HT1080 (cell line): Measurements from ENCODE around the gene DYNLL2. TPM values are rescaled to one million over a fixed set of nuclear protein-coding genes. Genes with fewer than 3 reads are reported as not detected.
"Not testable (repeated sequence)": the region's sequence is repeated elsewhere in the genome, so short reads cannot be mapped to it uniquely, and the experiment has no call there.

Experiments
- DNase-seq: peaks from one replicate; pipeline ENCODE4 v3.0.0-alpha.2; 2015; ENCODE audit warnings: low read depth
- total RNA-seq: library from RNA; depleted of rRNA; stranded (reverse); fragments of >200 nt; shearing (Covaris generic); gene quantifications from 2 replicates; pipeline ENCODE4 v1.2.3, GENCODE V29; 2014

Gene DYNLL2
- total RNA-seq, 1 experiment from 2014 or later = 20.0 TPM

- DNase-seq = not testable (repeated sequence)
Measured at GRCh38 chr17:58101898-58102297, 18.7 kb downstream of the DYNLL2 start.

- DNase-seq = no peak
Measured at GRCh38 chr17:58105093-58105492, 21.9 kb downstream of the DYNLL2 start.

GRCh38 chr17:58107306-58107705 lies 24.1 kb downstream of the DYNLL2 start:
- DNase-seq = no peak

GRCh38 chr17:58109197-58109596 lies 26.0 kb downstream of the DYNLL2 start:
- DNase-seq = no peak

GRCh38 chr17:58110012-58110411 lies 26.8 kb downstream of the DYNLL2 start:
- no peak for DNase-seq

GRCh38 chr17:58111676-58112075 lies 28.5 kb downstream of the DYNLL2 start:
- no peak for DNase-seq

GRCh38 chr17:58112970-58113631 lies 29.9 kb downstream of the DYNLL2 start:
- DNase-seq = peak; percentile 43

GRCh38 chr17:58113947-58114346 lies 30.7 kb downstream of the DYNLL2 start:
- no peak for DNase-seq

GRCh38 chr17:58117382-58117781 lies 34.2 kb downstream of the DYNLL2 start:
- no peak for DNase-seq

- no peak for DNase-seq
Measured at GRCh38 chr17:58119491-58119890, 36.3 kb downstream of the DYNLL2 start.

GRCh38 chr17:58120195-58120822 lies 37.1 kb downstream of the DYNLL2 start:
- DNase-seq = peak; percentile 32

- DNase-seq = peak; percentile 32
Measured at GRCh38 chr17:58121925-58122324, 38.7 kb downstream of the DYNLL2 start.

GRCh38 chr17:58127846-58128245 lies 44.6 kb downstream of the DYNLL2 start:
- DNase-seq = no peak

GRCh38 chr17:58132697-58133096 lies 49.5 kb downstream of the DYNLL2 start:
- not testable (repeated sequence) for DNase-seq

- DNase-seq = no peak
Measured at GRCh38 chr17:58136669-58137279, 53.6 kb downstream of the DYNLL2 start.

GRCh38 chr17:58141505-58141904 lies 58.3 kb downstream of the DYNLL2 start:
- no peak for DNase-seq

- DNase-seq = not testable (repeated sequence)
Measured at GRCh38 chr17:58143335-58143734, 60.1 kb downstream of the DYNLL2 start.

GRCh38 chr17:58144801-58145200 lies 61.6 kb downstream of the DYNLL2 start:
- DNase-seq = no peak
